Subcutaneous abdominal adipose tissue (tissue), 5 donors: ENCODE measurements around the gene THEM4.
A peak's percentile ranks its signal among the peaks of the same experiment; 100 is the strongest.
"Not testable (repeated sequence)": the region's sequence is repeated elsewhere in the genome, so short reads cannot be mapped to it uniquely, and the experiment has no call there.

Source experiments
- H3K27ac ChIP-seq: one replicate; pipeline ENCODE4 v1.7.0; 2013; ENCODE audit warnings: low read depth, mild to moderate bottlenecking, inconsistent platforms, low read length, moderate library complexity
- H3K27me3 ChIP-seq, 5 donors: one replicate each; pipeline ENCODE4 v1.7.0; 2013; ENCODE audit warnings: low read length in 5 of 5, inconsistent platforms in 1 of 5; ENCODE audit not compliant: control insufficient read depth in 5 of 5, insufficient read depth in 4 of 5
- H3K36me3 ChIP-seq, 5 donors: one replicate each; pipeline ENCODE4 v1.7.0; 2013; ENCODE audit warnings: low read length in 5 of 5; ENCODE audit not compliant: control insufficient read depth in 5 of 5, insufficient read depth in 5 of 5
- H3K4me1 ChIP-seq, 5 donors: one replicate each; pipeline ENCODE4 v1.7.0; 2013; ENCODE audit warnings: low read length in 5 of 5, mild to moderate bottlenecking in 3 of 5, moderate library complexity in 1 of 5; ENCODE audit not compliant: control insufficient read depth in 5 of 5, insufficient read depth in 5 of 5
- H3K4me3 ChIP-seq, 5 donors: one replicate each; pipeline ENCODE4 v1.7.0; 2013; ENCODE audit warnings: low read length in 5 of 5, low read depth in 1 of 5
- H3K9ac ChIP-seq, 5 donors: one replicate each; pipeline ENCODE4 v1.7.0; 2013; ENCODE audit warnings: low read length in 5 of 5, mild to moderate bottlenecking in 4 of 5, moderate library complexity in 3 of 5
- H3K9me3 ChIP-seq, 5 donors: one replicate each; pipeline ENCODE4 v1.7.0; 2013; ENCODE audit warnings: low read length in 5 of 5; ENCODE audit not compliant: control insufficient read depth in 5 of 5
- donor health status: healthy.
- donor health status: healthy.
- donor health status: healthy.
- donor health status: healthy.
- donor health status: healthy.

The THEM4 gene

DNA sequence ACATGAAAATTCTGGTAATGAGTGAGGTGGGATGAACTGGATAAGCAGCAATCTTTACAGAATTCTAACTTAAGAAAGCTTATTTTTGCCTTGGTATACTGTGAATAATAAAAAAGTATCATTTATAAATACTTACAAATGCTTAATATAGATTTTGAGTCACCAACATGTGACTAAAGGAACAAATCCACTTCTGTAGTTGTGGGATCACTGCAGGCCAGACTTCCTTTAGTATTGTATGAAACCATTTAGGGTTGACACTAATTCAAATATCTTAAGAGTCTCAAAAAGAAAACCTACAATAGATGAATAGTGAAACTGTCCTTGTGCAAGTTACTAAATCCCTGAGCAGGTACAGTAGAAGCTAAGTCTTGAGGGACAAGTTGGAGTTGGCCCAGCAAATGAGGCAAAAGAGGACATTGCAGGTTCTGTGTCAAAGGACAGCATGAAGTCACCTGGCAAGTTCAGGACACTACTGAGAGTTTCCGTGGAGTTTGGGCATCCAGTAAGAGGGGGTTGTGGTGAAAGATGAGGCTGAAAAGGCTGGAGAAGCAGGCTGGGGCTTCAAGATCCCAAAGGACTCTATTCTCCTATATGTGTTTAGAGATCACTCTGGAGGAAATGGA is 5.9 kb upstream of the THEM4 start:
- peaks cover 0 to 4% (median 3%) of the 10 kb centered on the region in 5 donors for H3K4me1 ChIP-seq
- no peaks in the 10 kb centered on the region for H3K36me3 ChIP-seq
- no peak overlapping the region for H3K27ac ChIP-seq
- no peak overlapping the region for H3K9ac ChIP-seq
- no peak overlapping the region for H3K4me3 ChIP-seq
- H3K9me3 ChIP-seq: peaks cover 0 to 6% (median 2%) of the 10 kb centered on the region in 5 donors
- H3K27me3 ChIP-seq: no peaks in the 10 kb centered on the region

DNA sequence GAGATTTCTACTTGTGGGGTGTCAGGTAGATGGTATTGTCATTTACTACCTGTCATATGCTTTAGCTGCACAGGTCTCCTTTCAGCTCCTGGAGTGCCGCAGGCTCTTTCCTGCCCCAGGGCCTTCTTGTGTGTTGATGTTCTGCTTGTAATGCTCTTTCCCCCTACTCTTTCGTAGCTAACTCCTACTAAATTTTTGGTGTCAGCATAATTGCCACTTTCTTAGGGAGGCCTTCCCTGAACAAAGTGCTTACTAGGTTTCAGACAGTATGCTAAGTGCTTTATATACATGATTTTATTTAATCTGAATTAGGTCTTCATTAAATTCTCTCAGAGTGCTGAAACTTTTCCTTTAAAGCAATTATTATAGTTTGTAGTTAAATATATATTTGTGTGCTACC is 4.8 kb upstream of the THEM4 start:
- Histone ChIP-seq H3K27ac (no peak overlapping the region), H3K4me1 (peaks cover 0 to 9% (median 5%) of the 10 kb centered on the region in 5 donors), H3K27me3 (no peaks in the 10 kb centered on the region), H3K9me3 (peaks cover 0 to 6% (median 2%) of the 10 kb centered on the region in 5 donors), H3K9ac (no peak overlapping the region), H3K4me3 (no peak overlapping the region), H3K36me3 (no peaks in the 10 kb centered on the region)

DNA sequence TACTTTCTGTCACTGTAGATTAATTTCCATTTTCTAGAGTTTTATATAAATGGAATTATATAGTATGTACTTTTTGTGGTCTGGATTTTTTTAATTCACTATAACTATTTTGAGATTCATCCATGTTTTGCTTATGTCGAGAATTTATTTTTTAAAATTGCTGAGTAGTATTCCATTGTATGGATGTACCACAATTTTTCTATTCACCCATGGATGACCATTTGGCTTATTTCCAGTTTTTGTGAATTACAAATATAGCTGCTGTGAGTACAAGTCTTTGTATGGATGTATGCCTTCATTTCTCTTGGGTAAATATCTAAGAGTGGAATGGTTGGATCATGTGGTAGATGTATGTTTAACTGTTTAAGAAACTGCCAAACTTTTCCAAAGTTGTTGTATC is 3.7 kb upstream of the THEM4 start:
- H3K9ac ChIP-seq: no peak overlapping the region
- H3K9me3 ChIP-seq: peaks cover 0 to 6% (median 2%) of the 10 kb centered on the region in 5 donors
- H3K27ac ChIP-seq: no peak overlapping the region
- no peak overlapping the region for H3K4me3 ChIP-seq
- H3K4me1 ChIP-seq: peaks cover 0 to 19% (median 14%) of the 10 kb centered on the region in 5 donors
- H3K27me3 ChIP-seq: no peaks in the 10 kb centered on the region
- H3K36me3 ChIP-seq: no peaks in the 10 kb centered on the region

DNA sequence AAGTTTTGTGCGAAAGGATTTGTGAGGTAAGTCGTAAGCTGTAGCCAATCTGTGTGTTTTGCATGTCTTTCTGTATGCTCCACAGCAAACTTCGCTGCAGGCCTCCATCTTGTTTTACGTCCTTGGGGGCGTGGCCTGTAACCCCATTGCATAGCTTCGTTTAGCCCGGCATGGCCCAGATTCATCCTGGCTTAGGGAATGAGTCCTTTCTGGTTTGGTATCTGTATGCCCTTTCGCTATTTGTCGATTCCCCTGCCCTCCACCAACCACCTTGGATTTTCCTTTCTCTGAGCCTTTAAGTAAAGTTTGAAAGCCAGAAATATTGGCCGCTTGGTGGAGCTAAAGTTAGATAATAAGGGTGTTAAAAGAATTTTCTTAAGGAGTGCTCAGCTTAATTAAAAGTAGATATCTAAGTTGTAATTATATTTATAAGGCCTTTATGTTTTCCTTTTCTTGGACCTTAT is 1.1 kb downstream of the THEM4 start:
- Histone ChIP-seq H3K27ac (no peak overlapping the region), H3K27me3 (no peaks in the 10 kb centered on the region), H3K36me3 (peaks cover 0 to 5% (median 0%) of the 10 kb centered on the region in 5 donors), H3K9me3 (peaks cover 0 to 12% (median 3%) of the 10 kb centered on the region in 5 donors), H3K9ac (peak overlapping the region in 2 of 5 donors; percentile 89 to 93), H3K4me3 (peak overlapping the region; percentile 28 to 87 (median 80)), H3K4me1 (peaks cover 0 to 24% (median 19%) of the 10 kb centered on the region in 5 donors)

DNA sequence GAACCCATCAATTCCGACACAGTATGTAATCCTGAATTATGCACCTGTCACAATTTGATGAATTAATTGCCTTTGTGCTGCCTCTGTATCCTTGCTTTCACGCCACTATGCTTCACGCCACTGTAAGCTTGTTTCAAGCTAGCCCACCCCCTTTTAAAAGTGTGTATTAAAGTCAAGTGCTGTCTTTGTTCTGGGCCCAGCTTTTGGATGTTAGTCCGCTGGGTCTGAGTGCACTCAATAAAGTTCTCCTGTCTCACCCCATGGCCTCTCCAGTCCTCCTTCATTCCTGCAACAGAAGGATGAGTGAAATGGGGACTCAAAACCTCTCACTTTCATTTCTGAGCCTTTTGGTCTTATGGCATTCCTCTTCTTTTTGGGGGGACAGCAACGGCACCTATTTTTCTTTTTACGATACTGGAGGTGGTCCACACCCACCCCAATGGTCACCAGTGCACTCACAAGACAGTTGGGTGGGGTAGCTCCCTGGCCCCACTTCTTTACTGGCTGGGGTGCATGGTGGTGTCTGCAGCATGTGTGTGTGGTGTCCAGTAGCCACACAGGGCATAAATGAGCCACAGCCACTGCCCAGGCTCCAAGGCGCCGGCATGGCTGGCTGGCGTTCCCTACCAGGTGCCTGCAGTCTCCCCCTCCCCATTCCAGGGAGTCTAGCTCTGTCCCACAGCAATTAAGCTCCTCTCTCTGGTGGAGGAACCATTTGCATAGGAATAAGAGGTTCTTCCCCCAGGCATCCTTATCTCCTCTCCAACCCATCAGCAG is 1.8 kb downstream of the THEM4 start:
- Histone ChIP-seq H3K4me1 (peaks cover 0 to 24% (median 19%) of the 10 kb centered on the region in 5 donors), H3K9ac (no peak overlapping the region), H3K27me3 (no peaks in the 10 kb centered on the region), H3K27ac (no peak overlapping the region), H3K4me3 (no peak overlapping the region), H3K9me3 (peaks cover 0 to 12% (median 0%) of the 10 kb centered on the region in 5 donors), H3K36me3 (peaks cover 0 to 5% (median 0%) of the 10 kb centered on the region in 5 donors)

DNA sequence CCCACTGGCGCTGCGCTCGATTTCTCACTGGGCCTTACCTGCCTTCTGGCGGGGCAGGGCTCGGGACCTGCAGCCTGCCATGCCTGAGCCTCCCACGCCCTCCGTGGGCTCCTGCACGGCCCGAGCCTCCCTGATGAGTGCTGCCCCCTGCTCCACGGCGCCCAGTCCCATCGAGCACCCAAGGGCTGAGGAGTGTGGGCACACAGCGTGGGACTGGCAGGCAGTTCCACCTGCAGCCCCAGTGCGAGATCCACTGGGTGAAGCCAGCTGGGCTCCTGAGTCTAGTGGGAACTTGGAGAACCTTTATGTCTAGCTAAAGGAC is 3.0 kb downstream of the THEM4 start:
- H3K36me3 ChIP-seq, H3K27me3 ChIP-seq, H3K9ac ChIP-seq, H3K27ac ChIP-seq, H3K4me3 ChIP-seq: not testable (repeated sequence)
- peaks cover 0 to 16% (median 0%) of the 10 kb centered on the region in 5 donors for H3K9me3 ChIP-seq
- peaks cover 0 to 24% (median 19%) of the 10 kb centered on the region in 5 donors for H3K4me1 ChIP-seq

DNA sequence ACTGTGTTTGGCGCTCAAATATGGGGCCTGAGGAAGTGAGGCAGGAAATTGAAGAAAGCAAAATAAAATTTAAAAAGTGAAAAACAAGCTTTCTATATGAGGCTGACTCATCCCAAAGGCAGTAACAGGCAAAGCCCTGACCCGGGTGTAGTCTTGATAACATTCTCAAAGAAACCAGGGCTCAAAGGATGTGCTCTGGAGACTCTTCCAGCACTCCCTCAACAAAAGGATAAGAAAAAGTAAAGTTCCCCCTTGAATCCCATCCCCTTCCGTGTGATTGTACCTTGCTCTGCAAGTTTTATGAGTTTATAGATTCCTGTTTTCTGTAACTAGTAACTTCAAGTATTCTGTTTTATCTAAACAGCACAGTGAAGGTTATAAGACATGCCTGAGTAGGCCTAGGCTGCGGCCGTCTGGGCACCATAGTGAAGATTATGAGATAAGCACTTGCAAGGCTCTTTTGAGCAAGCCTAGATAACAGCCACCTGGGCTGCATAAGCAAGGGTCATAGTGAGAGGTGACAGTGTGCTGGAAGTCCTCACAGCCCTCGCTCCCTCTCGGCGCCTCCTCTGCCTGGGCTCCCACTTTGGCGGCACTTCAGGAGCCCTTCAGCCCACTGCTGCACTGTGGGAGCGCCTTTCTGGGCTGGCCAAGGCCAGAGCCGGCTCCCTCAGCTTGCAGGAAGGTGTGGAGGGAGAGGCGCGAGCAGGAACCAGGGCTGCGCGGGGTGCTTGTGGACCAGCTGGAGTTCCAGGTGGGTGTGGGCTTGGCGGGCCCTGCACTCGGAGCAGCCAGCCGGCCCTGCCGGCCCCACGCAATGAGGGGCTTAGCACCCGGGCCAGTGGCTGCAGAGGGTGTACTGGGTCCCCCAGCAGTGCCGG is 3.6 kb downstream of the THEM4 start:
- H3K4me1 ChIP-seq: peaks cover 0 to 24% (median 19%) of the 10 kb centered on the region in 5 donors
- H3K27ac ChIP-seq, H3K27me3 ChIP-seq, H3K9ac ChIP-seq, H3K36me3 ChIP-seq, H3K4me3 ChIP-seq: not testable (repeated sequence)
- peaks cover 0 to 16% (median 0%) of the 10 kb centered on the region in 5 donors for H3K9me3 ChIP-seq

DNA sequence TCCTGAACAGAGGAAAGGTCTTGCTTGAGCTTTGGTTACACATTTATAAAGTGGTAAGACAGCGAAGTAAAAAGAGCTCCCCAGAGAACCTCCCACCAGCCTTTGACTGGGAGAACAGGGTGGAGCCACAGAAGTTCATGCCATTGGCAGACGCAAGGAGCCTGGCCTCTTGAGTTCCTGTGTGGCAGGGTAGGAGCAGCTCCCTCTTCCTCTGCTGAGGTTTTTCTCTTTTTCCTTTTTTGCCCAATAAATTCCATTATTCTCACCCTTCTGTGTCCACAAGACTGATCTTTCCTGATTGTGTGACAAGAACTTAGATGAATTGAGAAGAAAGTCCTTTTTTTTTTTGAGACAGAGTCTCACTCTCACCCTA is 4.3 kb downstream of the THEM4 start:
- Histone ChIP-seq H3K27me3 (no peaks in the 10 kb centered on the region), H3K9me3 (peaks cover 0 to 18% (median 0%) of the 10 kb centered on the region in 5 donors), H3K27ac (no peak overlapping the region), H3K4me1 (peaks cover 0 to 20% (median 15%) of the 10 kb centered on the region in 5 donors), H3K9ac (no peak overlapping the region), H3K4me3 (no peak overlapping the region), H3K36me3 (peaks cover 0 to 5% (median 0%) of the 10 kb centered on the region in 5 donors)

DNA sequence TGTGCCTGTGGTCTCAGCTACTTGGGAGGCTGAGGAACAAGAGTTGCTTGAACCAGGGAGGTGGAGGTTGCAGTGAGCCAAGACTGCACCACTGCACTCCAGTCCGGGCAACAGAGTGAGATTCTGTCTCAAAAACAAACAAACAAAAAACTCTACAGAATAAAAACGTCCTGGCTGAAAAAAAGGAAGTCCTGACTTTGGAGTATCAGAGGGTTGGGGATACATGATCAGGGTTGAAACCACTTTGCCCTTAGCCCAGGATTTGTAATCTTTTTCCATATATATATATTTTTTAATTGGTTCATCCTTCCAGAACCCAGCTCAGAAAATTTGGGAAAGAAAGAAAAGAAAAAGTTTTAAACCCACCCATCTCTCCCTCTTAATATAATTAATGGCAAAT is 6.5 kb downstream of the THEM4 start:
- Histone ChIP-seq H3K9ac (no peak overlapping the region), H3K27ac (no peak overlapping the region), H3K4me1 (peaks cover 0 to 19% (median 10%) of the 10 kb centered on the region in 5 donors), H3K27me3 (no peaks in the 10 kb centered on the region), H3K4me3 (no peak overlapping the region), H3K36me3 (peaks cover 0 to 5% (median 0%) of the 10 kb centered on the region in 5 donors), H3K9me3 (peaks cover 0 to 17% (median 0%) of the 10 kb centered on the region in 5 donors)
